HG02852 (cell line): ENCODE data around the gene TBCEL.
"Not testable (repeated sequence)": the region's sequence is repeated elsewhere in the genome, so short reads cannot be mapped to it uniquely, and the experiment has no call there.

Source experiments
- ATAC-seq: cut with Tn5 transposase; IDR thresholded peaks from one replicate; pipeline ENCODE4 v1.9.1; 2021; ENCODE audit warnings: mild to moderate bottlenecking, moderate library complexity; ENCODE audit not compliant: unreplicated experiment

Gene TBCEL

DNA sequence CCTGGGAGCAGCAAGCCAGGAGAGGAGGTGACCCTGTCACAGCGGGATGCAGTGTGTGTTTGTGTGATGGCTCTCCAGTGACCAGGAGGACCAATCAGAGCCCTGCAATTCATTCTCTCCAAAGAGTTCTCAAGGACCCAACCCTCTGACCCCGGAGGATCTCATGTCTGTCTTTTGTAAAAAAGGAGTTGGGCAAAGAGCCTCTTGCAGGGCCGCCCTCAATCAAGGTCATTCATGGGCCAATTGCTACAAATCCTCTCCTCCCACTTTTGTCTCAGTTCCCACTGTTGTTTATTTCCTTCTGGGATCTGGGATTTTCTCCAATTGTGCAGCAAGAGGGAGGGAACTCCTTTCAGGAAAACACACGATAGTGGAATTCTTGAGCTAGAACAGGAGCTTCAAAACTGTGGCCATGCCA is 81.2 kb downstream of the TBCEL start:
- no peak for ATAC-seq

DNA sequence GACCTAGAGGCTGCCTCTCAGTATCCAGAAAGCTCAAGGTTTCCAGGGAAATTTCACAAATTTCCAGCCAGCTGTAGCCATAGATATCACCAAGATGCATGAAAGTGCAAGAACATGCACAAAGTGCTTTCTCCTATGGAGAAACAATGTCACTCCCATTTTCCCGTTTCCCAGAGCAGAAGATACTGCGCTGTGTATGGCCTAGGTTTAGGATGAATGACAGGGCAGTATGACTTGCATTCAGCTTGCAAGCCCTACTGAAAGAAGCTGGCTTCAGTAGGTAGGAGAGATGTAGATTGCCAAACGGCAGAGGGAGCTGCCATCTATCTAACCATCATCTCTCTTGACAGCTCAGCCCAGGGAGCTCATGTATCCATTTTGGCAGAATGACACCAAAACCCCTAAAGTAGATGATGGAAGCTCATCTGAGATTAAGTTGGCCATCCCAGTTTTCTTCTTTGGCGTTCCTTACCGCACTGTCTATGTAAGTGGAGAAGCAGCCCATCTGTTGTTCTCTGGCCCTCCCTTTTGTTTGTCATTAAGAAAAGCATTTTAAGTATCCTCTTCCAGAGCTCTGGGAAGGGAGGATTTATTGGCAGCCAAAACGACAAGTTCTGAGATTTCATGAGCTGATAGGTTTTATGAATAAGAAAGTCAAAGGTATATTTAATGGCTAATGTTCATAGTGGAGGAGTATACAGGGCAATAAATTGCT is 81.7 kb downstream of the TBCEL start:
- no peak for ATAC-seq

DNA sequence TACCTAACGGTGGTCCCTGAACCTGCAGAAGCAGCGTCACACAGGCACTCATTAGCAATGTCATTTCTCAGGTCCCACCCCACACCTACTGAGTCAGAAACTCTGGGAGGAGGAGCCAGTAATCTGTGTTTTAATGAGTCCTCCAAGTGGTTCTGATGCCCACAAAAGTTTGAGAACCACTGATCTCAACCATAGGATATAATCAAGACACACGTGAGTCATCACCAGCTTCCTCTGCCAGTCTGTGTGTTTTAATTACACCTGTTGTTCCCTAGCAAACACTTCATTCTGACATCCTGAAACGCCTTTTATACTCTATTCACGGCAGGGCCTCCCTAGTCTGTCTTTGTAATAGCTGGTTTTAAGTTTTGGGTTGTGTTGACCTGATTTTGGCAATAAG is 82.9 kb downstream of the TBCEL start:
- ATAC-seq = no peak

DNA sequence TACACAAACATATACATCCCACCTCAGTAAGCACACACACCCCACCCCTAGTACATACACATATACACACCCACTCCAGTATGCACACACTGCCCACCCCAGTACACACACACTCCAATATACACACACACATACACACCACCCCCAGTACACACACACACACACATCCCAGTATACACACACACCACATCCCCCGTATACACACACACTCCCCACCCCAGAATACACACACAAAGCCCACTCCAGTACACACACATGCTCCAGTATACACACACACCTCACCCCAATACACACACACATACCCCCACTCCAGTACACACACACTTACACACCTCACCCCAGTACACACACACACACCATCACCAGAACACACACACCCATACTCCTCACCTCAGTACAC is 84.5 kb downstream of the TBCEL start:
- ATAC-seq = no peak

DNA sequence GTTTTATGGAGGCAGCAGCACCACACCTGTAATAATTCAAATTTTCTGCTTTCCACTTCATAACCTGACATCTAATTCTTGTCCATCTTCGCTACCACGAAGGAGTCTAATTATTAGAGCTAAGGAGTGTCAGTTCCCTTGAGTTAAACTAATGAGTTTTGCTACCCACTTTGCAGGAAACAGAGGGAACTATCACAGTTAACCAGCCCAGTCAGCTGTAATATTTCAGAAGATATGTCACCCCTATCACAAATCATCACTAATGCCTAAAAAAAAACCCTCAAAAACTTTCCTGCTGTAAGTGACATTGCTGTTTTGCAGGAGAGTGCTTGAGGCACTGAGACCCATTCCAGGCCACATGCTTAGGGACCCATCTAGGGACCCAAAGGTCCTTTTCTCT is 85.6 kb downstream of the TBCEL start:
- no peak for ATAC-seq

DNA sequence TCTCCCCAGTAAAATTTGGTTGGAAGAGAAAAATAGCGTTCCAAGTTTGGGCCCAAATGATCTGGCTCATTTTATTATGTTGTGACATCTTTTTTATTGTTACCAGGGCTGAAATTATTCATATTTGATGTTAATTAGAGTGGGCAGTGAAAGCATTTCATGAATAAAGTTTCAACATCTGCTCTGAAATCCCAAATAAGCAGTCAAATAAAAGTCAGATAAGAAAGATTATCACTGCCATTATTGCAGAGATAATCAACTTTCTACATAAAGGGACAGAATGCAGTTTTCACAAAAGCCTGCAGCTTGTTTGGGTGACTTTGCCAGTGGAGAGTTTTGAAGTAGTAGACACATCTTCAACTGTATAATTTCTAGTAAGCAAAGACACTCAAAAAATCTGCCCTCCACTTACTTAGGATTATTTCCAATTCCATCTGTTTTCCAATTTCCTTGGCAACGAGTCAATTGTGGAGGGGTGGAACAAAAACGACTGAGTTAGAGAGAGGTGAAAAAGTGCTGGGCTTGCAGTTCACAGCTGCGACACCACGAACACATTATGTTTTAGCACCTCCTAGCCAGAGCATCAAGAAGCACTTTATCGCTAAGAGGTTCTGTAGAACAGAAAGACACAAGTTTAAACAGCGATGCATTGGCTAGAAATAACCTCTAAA is 86.1 kb downstream of the TBCEL start:
- no peak for ATAC-seq

DNA sequence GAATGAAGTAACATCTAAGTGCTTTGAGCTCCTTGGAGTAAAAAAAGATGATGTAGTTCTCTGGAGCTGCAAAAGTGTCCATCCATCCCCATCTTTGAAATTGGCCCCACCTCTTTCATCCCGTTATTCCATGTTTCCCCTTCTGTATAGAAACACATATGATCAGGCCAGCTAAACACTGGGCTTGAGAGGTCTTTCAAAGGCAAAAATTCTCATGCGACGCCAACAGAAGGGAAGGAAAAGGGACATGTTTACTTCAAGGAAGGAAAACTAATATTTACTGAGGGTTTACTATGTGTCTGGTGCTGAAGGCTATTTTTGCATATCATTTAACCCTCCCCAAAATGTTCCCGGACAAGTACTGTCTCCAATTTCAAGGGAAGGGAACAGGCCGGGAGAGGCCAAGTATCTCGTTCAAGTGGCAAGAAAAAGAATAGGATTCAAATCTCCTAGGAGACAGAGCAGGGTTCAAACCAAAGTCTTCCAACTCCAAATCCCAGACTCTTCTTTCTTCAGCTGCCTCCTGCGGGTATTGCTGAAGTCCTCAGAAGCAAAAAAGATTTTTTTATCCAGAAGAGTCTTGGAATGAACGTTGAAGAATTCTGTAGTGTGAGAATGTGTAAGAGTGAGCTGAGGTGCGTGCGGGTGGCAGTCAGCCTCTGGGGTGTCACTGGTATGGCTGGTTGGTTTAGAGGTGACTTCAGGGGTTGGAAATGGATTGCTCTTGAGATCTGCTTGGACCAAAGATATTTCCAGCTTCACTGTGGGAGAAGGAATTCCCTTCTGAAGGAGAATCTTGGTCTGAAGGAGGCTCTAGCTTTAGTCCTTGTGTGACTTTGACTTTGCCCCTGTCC is 87.2 kb downstream of the TBCEL start:
- no peak for ATAC-seq

DNA sequence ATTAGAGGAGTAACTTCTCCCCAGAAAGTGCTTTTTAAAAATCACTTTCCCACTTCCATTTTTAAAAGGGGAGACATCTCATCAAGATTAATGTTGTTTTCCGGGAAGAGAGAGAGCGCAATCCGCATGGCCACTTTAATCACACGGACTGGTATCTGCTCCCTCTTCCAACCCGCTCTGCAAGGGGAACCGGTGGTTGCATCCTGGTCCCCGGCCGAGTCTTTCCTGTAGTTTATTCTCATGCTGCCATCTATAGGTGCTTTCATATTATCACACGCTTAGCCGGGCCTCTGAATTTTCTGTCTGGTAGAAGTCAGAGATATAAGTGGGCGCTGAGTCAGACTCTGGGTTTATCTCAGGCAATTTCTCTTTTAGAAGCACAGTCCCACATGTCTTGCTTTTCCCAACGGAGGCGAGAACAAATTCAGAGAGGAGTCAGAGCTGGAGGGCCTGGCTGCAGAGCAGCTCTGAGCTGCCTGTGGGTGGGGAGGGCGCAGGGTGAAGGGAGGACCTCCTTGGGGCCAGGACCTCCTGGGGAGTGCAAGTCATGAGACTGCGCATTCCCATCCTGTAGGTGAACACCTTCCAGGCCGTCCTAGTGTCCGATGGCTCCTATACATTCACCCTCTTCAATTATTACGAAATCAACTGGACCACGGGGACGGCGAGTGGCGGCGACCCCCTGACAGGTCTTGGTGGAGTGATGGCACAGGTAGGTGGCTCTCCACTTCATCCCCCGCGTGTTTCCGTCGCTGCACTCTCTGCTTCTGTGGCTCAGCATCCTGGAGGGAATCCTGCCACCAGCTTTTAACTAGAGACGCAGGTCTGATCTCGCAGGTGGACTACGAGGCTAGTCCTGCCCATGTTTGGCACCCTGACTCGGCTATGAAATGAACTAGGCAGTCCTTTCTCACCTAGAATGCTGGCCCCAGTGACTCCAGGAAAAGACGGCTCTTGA is 88.9 kb downstream of the TBCEL start:
- ATAC-seq = no peak

DNA sequence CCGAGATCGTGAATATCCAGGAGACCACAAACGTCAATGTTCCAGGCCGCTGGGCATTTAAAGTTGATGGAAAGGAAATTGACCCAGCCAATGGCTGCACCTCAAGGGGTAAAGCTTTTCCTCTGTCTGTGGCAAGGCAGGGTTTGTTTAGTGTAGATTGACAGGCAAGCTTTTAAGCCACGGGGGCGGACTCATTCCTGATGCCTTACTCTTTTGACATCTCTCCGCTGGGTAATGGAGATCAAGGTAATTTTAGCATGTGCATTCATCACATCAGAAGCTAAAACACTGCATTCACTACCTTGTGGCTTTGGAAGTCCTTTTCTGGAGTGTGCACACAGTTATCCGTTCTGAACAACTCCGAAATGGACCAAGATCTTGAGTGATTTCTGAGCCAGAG is 89.7 kb downstream of the TBCEL start:
- ATAC-seq = no peak

DNA sequence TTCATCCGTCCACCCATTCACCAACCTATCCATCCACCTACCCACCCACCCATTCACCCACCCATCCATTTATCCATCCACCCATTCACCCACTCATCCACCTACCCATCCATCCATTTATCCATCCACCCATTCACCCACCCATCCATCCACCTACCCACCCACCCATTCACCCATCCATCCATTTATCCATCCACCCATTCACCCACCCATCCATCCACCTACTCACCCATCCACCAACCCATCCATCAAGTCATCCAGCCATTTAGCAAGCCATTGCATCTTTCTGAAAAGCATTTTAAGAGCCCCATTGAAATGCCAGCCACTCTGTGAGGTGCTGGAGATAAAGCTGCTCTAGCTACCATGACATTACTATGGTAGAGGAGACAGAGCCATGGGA is 91.1 kb downstream of the TBCEL start:
- ATAC-seq = not testable (repeated sequence)

DNA sequence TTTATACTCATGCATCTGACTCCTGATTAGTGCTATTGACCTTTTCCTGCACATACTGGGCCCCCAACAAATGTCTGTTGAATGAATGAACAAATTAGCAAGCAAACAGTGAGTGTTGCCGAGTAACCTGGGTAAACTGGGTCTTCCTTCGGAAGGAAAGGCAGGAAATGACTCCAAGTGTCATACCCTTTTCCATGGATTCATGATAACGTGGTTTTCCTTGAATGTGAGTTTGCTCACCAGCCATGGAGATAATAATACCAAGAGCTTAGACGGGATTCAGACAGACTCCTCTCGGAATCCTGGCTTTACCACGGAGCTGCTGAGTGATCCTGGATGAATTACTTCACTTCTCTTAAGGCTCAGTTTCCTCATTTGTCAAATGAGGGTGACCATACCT is 93.9 kb downstream of the TBCEL start:
- ATAC-seq = no peak

DNA sequence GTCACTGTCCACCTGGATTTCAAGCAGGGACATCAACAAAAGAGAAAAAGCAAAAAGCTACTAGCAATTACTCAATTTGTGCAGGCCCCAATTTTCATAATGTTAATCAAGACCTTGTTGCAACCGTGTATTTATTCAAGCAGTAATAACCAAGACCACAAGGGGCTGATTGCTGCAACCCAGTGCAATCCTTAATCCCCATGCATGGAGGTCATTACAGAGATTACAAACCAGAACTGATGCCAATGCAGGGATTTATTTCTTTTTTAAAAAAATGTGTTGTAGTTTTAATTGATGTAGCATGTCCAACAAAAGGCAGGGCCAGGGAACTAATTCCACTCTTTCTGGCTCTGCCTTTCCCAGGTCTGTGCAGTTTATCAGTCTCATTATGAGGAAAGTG is 95.5 kb downstream of the TBCEL start:
- ATAC-seq = no peak

DNA sequence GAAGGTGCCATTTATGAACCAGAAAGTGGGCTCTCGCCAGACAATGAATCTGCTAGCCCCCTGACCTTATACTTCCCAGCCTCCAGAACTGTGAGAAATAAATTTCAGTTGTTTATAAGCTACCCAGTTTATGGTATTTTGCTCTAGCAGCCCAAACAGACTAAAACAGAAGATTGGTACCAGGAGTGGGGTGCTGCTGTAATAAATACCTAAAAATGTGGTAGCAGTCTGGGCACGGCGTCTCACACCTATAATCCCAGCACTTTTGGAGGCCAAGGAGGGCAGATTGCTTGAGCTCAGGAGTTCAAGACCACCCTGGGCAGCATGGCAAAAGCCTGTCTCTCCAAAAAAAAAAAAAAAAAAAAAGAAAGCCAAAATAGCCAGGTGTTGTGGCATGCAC is 98.4 kb downstream of the TBCEL start:
- no peak for ATAC-seq

DNA sequence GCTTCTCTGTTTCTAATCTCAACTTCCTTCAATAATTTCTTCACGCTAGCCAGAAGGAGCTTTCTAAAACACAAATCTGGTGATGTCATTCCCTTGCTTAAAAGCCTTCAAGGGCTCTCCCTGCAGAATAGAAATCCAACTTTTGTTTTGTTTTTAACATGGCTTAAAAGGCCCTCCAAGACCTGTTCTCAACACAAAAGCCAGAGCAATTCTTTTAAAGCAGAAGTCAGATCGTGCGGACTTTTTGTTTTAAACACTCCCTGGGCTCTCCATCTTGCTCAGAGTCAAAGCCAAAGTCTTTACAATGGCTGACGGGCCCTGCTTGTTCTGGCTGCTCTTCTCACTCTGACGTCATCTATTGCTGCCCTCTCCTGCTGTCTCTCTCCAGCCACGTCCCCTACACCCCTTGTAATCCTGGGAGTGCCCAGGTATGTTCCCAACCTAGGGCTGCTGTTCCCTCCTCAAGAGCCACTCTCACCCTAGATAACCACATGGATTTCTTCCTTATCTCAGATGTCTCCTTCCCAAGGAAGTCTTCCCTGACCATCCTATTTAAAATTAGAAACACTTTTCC is 99.7 kb downstream of the TBCEL start:
- ATAC-seq = no peak

DNA sequence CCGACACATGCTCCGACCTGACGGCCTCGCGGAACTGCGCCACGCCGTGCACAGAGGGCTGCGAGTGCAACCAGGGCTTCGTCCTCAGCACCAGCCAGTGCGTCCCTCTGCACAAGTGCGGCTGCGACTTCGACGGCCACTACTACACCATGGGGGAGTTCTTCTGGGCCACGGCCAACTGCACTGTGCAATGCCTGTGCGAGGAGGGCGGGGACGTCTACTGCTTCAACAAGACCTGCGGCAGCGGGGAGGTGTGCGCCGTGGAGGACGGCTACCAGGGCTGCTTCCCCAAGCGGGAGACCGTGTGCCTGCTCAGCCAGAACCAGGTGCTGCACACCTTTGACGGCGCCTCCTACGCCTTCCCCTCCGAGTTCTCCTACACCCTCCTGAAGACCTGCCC is 103.9 kb downstream of the TBCEL start:
- ATAC-seq = no peak

DNA sequence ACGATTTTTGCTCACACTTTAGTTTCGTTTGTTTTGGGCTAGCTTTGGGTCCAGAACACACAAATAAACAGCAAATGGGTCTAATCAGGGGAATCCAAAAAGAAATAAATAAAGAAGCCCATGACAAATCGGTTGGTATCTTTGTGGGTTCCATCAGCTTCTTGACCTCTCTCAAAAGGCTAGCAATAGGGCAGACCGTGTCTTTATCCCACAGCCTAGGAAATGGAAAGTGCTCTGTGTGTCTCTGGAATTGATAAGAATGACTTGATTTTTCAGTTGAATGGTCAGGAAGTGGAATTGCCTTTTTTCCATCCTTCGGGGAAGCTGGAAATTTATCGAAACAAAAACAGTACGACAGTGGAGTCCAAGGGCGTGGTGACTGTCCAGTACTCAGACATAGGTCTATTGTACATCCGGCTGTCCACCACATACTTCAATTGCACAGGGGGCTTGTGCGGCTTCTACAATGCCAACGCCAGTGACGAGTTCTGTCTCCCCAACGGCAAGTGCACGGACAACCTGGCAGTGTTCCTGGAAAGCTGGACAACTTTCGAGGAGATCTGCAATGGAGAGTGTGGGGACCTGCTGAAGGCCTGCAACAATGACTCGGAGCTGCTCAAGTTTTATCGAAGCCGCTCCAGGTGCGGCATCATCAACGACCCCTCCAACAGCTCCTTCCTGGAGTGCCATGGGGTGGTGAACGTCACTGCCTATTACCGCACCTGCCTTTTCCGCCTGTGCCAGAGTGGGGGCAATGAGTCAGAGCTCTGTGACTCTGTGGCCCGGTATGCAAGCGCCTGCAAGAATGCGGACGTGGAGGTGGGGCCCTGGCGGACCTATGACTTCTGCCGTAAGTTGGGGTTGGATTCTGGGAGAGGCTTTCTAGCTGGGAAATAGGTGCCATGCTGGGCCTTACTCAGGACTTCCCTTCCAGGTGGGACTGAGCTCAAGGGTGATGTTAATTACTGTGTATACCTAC is 105.7 kb downstream of the TBCEL start:
- no peak for ATAC-seq

DNA sequence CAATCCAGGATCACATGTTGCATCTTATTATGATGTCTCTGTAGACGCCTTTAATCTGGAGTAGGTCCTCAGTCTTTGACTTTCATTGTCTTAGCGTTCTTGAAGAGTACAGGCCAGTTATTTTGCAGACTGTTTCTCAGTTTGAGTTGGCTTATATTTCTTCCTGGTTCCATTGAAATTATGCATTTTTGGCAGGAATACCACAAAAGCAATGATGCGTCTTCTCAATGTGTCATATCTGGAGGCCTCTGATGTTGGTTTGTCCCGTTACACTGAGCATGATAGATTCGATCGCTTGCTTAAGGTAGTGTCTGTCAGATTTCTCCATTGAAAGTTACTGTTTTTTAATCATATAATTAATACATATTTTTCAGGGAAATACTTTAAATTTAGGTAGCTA is 107.8 kb downstream of the TBCEL start:
- no peak for ATAC-seq

DNA sequence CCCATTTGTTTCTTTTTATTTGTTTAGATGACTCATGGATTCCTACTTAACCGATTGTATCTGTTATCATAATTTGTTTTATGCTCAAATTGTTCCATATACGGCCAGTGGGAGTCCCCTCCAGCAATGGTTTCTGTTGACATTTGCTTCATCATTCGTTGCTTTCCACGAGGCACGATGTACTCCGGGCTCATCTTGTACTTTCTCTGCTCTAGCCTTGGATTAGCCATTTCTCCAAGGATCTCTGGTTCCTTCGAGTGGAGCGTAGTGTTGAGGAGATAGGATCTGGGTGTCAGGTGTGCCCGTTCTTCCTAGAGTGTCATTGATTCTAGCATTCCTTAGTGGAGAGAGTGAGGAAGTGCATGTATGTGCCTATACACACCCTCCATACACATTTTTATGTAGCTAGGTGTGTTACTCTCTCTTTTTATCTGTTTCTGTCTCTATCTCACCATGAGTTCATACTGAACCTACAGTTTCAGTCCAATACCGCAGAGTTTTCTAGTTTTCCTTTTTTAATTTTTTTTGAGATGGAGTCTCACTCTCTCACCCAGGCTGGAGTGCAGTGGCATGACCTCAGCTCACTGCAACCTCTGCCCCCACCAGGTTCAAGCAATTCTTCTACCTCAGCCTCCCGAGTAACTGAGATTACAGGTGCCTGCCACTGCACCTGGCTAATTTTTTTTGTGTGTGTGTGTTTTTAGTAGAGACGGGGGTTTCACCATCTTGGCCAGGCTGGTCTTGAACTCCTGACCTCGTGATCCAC is 108.5 kb downstream of the TBCEL start:
- no peak for ATAC-seq
